ENCODE results near the gene VCPKMT. TPM values are rescaled to one million over a fixed set of nuclear protein-coding genes. Genes with fewer than 3 reads are reported as not detected.

VCPKMT gene
- total RNA-seq = 3.4 and 4.1 TPM in 2 replicates

GRCh38 chr14:50116181-50116956 is at the start of gene VCPKMT:
VCPKMT (minus strand) TSS chr14:50116572; CDS start chr14:50116552, 20 bp downstream.

Other genes with a start within 250 kb of the VCPKMT start
- 45.7 and 49.7 TPM in 2 replicates for gene ARF6, start 223.5 kb downstream of the VCPKMT start, total RNA-seq
- gene SOS2, start 115.0 kb upstream of the VCPKMT start, total RNA-seq = 16.4 and 36.8 TPM in 2 replicates
- gene L2HGDH, start 195.7 kb upstream of the VCPKMT start, total RNA-seq = 3.1 and 6.7 TPM in 2 replicates
- 4.5 and 4.7 TPM in 2 replicates for gene DMAC2L, start 195.8 kb upstream of the VCPKMT start, total RNA-seq

Data from bladder microvascular endothelial cell (primary cell).